ENCODE results near the gene DISP2. TPM values are rescaled to one million over a fixed set of nuclear protein-coding genes. Genes with fewer than 3 reads are reported as not detected.

Gene DISP2
- total RNA-seq (2014; rRNA removed; shearing (Covaris generic); ENCODE audit: low replicate concordance) = 0.37 and 0.43 TPM in 2 replicates

GRCh38 chr15:40357723-40358470, at the start of gene DISP2:
Gene DISP2, plus strand, starts transcription at chr15:40358219. Its CDS starts 103 bp downstream, at chr15:40358322.
- H3K9me3 ChIP-seq = no peaks in the 10 kb centered on the region
- peak within 1 kb of the TSS; percentile 52 for H3K4me3 ChIP-seq
- no peaks in the 10 kb centered on the region for H3K36me3 ChIP-seq
- no peaks in the 10 kb centered on the region for H3K27me3 ChIP-seq
- DNase-seq = peak; percentile 78

GRCh38 chr15:40309344-40309862, 48.6 kb upstream of the DISP2 start:
- Histone ChIP-seq H3K9me3 (no peaks in the 10 kb centered on the region), H3K27me3 (no peaks in the 10 kb centered on the region), H3K36me3 (no peaks in the 10 kb centered on the region), H3K4me3 (no peak overlapping the region)
- no peak for DNase-seq

GRCh38 chr15:40310001-40310959, 47.7 kb upstream of the DISP2 start:
- peak; percentile 37 for DNase-seq
- H3K4me3 ChIP-seq = no peak overlapping the region
- H3K36me3 ChIP-seq = no peaks in the 10 kb centered on the region
- no peaks in the 10 kb centered on the region for H3K9me3 ChIP-seq
- no peaks in the 10 kb centered on the region for H3K27me3 ChIP-seq

GRCh38 chr15:40310993-40311392, 47.0 kb upstream of the DISP2 start:
- H3K27me3 ChIP-seq = no peaks in the 10 kb centered on the region

GRCh38 chr15:40312370-40313158, 45.5 kb upstream of the DISP2 start:
- no peaks in the 10 kb centered on the region for H3K27me3 ChIP-seq
- no peaks in the 10 kb centered on the region for H3K36me3 ChIP-seq
- H3K4me3 ChIP-seq = no peak overlapping the region
- no peaks in the 10 kb centered on the region for H3K9me3 ChIP-seq
- no peak for DNase-seq

More at GRCh38 chr15:40310993-40311392, 47.0 kb upstream of the DISP2 start:
- H3K36me3 ChIP-seq = no peaks in the 10 kb centered on the region
- no peak for DNase-seq
- H3K9me3 ChIP-seq = no peaks in the 10 kb centered on the region
- H3K4me3 ChIP-seq = no peak overlapping the region

GRCh38 chr15:40313531-40314398, 44.3 kb upstream of the DISP2 start:
- Histone ChIP-seq H3K36me3 (no peaks in the 10 kb centered on the region), H3K9me3 (no peaks in the 10 kb centered on the region), H3K4me3 (no peak overlapping the region), H3K27me3 (no peaks in the 10 kb centered on the region)
- peak; percentile 79 for DNase-seq

GRCh38 chr15:40314723-40315276, 43.2 kb upstream of the DISP2 start:
- DNase-seq = peak; percentile 87
- Histone ChIP-seq H3K4me3 (no peak overlapping the region), H3K9me3 (no peaks in the 10 kb centered on the region)

GRCh38 chr15:40316931-40317330, 41.1 kb upstream of the DISP2 start:
- H3K9me3 ChIP-seq = no peaks in the 10 kb centered on the region
- H3K27me3 ChIP-seq = no peaks in the 10 kb centered on the region
- H3K36me3 ChIP-seq = no peaks in the 10 kb centered on the region
- H3K4me3 ChIP-seq = no peak overlapping the region
- DNase-seq = no peak

More at GRCh38 chr15:40314723-40315276, 43.2 kb upstream of the DISP2 start:
- Histone ChIP-seq H3K36me3 (no peaks in the 10 kb centered on the region), H3K27me3 (no peaks in the 10 kb centered on the region)

- no peak for DNase-seq
- H3K4me3 ChIP-seq = no peak overlapping the region
- H3K27me3 ChIP-seq = no peaks in the 10 kb centered on the region
- H3K36me3 ChIP-seq = no peaks in the 10 kb centered on the region
- H3K9me3 ChIP-seq = no peaks in the 10 kb centered on the region
Measured at GRCh38 chr15:40317580-40317979, 40.4 kb upstream of the DISP2 start.

- H3K9me3 ChIP-seq = no peaks in the 10 kb centered on the region
- no peaks in the 10 kb centered on the region for H3K27me3 ChIP-seq
- H3K36me3 ChIP-seq = no peaks in the 10 kb centered on the region
- no peak overlapping the region for H3K4me3 ChIP-seq
- DNase-seq = no peak
Measured at GRCh38 chr15:40320409-40320808, 37.6 kb upstream of the DISP2 start.

GRCh38 chr15:40320931-40321371, 37.1 kb upstream of the DISP2 start:
- no peaks in the 10 kb centered on the region for H3K36me3 ChIP-seq
- no peaks in the 10 kb centered on the region for H3K9me3 ChIP-seq
- DNase-seq = no peak
- no peak overlapping the region for H3K4me3 ChIP-seq
- no peaks in the 10 kb centered on the region for H3K27me3 ChIP-seq

GRCh38 chr15:40322531-40323238, 35.3 kb upstream of the DISP2 start:
- no peaks in the 10 kb centered on the region for H3K9me3 ChIP-seq
- no peaks in the 10 kb centered on the region for H3K27me3 ChIP-seq
- DNase-seq = no peak
- H3K4me3 ChIP-seq = peak overlapping the region; percentile 43
- no peaks in the 10 kb centered on the region; the same call in 1 of the 2 replicates for H3K36me3 ChIP-seq

GRCh38 chr15:40323239-40323952, 34.6 kb upstream of the DISP2 start, which contains the start of gene INAFM2:
Gene INAFM2, plus strand, starts transcription at chr15:40323692. Its CDS starts 364 bp downstream, at chr15:40324056.
- DNase-seq = peak; percentile 80
- H3K9me3 ChIP-seq = no peaks in the 10 kb centered on the region
- H3K4me3 ChIP-seq = peak within 1 kb of the TSS; percentile 61
- no peaks in the 10 kb centered on the region; the same call in 1 of the 2 replicates for H3K36me3 ChIP-seq
- no peaks in the 10 kb centered on the region for H3K27me3 ChIP-seq
